Calu3 (cell line): Measurements from ENCODE around the gene NKX1-2. TPM values are rescaled to one million over a fixed set of nuclear protein-coding genes. Genes with fewer than 3 reads are reported as not detected.
A peak's percentile ranks its signal among the peaks of the same experiment; 100 is the strongest.

Experiments
- BruUV-seq: library from RNA; stranded (reverse); fragments of 400-500 nt; replicated peaks from 2 replicates; lab custom pipeline; 2021; lab: Mats Ljungman, UMichigan
- CTCF ChIA-PET: fragments of 300-600 bp; sonication (Branson Sonifier 250); formaldehyde crosslinking; loops from one replicate; lab custom pipeline; 2022; ENCODE audit warnings: antibody characterized with exemption; lab: Charles Lee
- DNase-seq: peaks from one replicate; pipeline ENCODE4 v3.0.0; 2022
- H3K27ac Mint-ChIP-seq: one replicate; pipeline ENCODE4 v1.8.0; 2022; ENCODE audit warnings: mixed read lengths; ENCODE audit not compliant: unreplicated experiment
- H3K27me3 Mint-ChIP-seq: one replicate; pipeline ENCODE4 v1.8.0; 2022; ENCODE audit warnings: mixed read lengths; ENCODE audit not compliant: unreplicated experiment
- H3K36me3 Mint-ChIP-seq: one replicate; pipeline ENCODE4 v1.8.0; 2022; ENCODE audit warnings: mild to moderate bottlenecking, moderate library complexity, mixed read lengths; ENCODE audit not compliant: insufficient read depth, unreplicated experiment
- H3K4me1 Mint-ChIP-seq: one replicate; pipeline ENCODE4 v1.8.0; 2022; ENCODE audit warnings: mild to moderate bottlenecking, low read depth, mixed read lengths; ENCODE audit not compliant: unreplicated experiment
- H3K4me3 Mint-ChIP-seq: one replicate; pipeline ENCODE4 v1.8.0; 2022; ENCODE audit warnings: mild to moderate bottlenecking, low read depth, moderate library complexity, mixed read lengths; ENCODE audit not compliant: unreplicated experiment
- H3K9me3 Mint-ChIP-seq: one replicate; pipeline ENCODE4 v1.8.0; 2022; ENCODE audit warnings: low read depth, mixed read lengths; ENCODE audit not compliant: unreplicated experiment
- CTCF ChIP-seq: fragments of 200-600 bp; IDR thresholded peaks from one replicate; pipeline ENCODE4 v1.8.0; 2022; ENCODE audit warnings: antibody characterized with exemption; ENCODE audit not compliant: unreplicated experiment
- intact Hi-C: fragments of 100-400 bp; cut with micrococcal nuclease; formaldehyde crosslinking; loops from one replicate; pipeline ENCODE4 v1.10.0; 2022; ENCODE audit not compliant: unreplicated experiment
- total RNA-seq: library from RNA; stranded (reverse); gene quantifications from 2 replicates; pipeline ENCODE4 v1.2.3, GENCODE V29; 2022

Gene NKX1-2
- total RNA-seq, 1 experiment from 2014 or later = not detected

DNA sequence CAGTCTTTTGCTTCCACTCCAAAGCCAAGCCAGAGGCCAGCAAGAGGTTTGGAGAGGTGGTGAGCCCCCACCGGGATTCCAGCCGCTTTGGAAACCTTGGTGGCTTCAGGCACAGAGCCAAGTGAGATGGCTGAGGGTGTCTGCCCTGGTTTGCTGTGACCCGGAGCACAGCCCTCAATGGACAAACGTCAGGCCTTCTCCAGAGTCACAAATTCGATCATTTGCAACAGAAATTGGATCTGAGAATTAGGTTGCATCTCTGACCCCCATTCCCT, 885 bp upstream of the NKX1-2 start:
- TF ChIP-seq CTCF = no peak
- CTCF ChIA-PET = no interaction called here
- BruUV-seq = no TSS peak
- Mint-ChIP-seq H3K4me1 (peaks cover 7% of the 10 kb centered on the region), H3K4me3 (no peak overlapping the region), H3K27me3 (peaks cover 87% of the 10 kb centered on the region), H3K27ac (no peak overlapping the region), H3K36me3 (no peaks in the 10 kb centered on the region), H3K9me3 (no peaks in the 10 kb centered on the region)
- DNase-seq = no peak
- intact Hi-C loops = no loop called here

DNA sequence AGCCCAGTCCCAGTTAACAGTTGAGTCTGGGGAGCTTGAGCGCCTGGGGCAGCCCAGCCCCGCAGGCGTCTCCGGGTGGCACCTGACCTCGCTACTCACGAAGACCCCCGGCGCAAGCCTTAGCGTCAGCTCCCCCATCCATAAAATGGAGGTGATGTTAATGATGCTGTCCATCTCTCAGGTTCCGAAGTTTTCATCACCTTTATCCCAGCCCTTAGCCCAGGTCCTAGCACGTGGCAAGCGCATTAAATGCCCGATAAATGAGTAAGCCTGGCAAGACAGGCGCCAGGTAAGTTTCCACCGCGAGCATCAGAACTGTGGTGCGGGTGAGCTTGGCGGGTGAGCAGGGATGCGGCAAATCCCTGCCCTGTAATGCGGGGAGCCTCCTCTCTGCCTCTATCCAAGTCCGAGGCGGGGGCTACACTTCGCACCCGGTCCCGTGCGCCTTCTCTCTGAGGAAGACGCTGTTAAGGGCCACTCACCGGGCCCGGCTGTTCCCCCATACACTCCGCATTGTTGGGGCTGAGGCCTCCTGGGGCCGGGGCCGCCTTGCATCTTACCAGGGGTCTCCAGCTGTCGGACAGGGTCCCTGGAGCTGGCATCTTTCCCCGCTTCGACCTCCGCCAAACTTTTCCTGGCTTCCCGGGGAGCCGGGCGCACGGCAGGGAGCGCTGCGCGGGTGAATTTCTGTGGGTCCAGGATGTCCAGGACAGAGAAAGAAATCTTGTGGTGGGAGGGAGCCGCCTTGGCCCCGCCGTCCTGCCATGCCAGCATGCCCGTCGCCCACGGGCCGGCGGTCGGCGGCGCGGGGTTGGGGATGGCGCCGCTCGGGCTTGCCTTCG, 444 bp downstream of the NKX1-2 start:
- no peaks in the 10 kb centered on the region for H3K9me3 Mint-ChIP-seq
- no peak for TF ChIP-seq CTCF
- peaks cover 7% of the 10 kb centered on the region for H3K4me1 Mint-ChIP-seq
- no peaks in the 10 kb centered on the region for H3K36me3 Mint-ChIP-seq
- peaks cover 87% of the 10 kb centered on the region for H3K27me3 Mint-ChIP-seq
- DNase-seq = no peak
- H3K27ac Mint-ChIP-seq = no peak overlapping the region
- H3K4me3 Mint-ChIP-seq = peak overlapping the region; percentile 48
- CTCF ChIA-PET = interaction anchor here (0.7 kb wide), 1 partner anchor 59 kb away, joined by 4 read pairs; no protein-coding TSS in a partner anchor
- BruUV-seq = no TSS peak
- intact Hi-C loops = no loop called here

DNA sequence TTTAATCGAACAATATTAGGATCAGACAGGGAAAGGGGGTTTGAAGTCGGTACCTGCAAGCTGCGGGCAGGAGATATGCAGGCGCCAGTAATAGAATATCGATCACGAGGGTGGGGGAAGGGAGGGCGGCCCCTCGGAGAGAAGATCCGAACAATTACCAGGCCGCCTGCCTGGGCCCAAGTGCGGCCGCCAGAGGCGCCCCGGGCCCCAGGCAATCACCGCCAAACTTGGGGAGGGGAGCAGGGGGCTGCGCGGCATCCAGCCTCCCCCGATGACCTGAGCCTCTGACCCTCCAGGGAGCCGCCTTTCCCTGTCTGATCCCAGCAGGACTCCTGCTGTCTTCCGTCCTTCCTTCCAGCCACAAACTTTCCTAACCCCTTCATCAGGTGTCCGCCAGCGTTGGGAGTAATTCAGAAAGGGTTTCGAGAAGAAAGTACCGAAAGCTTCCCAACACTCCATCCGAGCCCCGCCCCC, 1.1 kb downstream of the NKX1-2 start:
- no peak for TF ChIP-seq CTCF
- no peak overlapping the region for H3K27ac Mint-ChIP-seq
- no peaks in the 10 kb centered on the region for H3K9me3 Mint-ChIP-seq
- no TSS peak for BruUV-seq
- CTCF ChIA-PET = no interaction called here
- DNase-seq = no peak
- H3K36me3 Mint-ChIP-seq = no peaks in the 10 kb centered on the region
- H3K4me3 Mint-ChIP-seq = peak overlapping the region; percentile 48
- intact Hi-C loops = no loop called here
- peaks cover 7% of the 10 kb centered on the region for H3K4me1 Mint-ChIP-seq
- H3K27me3 Mint-ChIP-seq = peaks cover 84% of the 10 kb centered on the region

DNA sequence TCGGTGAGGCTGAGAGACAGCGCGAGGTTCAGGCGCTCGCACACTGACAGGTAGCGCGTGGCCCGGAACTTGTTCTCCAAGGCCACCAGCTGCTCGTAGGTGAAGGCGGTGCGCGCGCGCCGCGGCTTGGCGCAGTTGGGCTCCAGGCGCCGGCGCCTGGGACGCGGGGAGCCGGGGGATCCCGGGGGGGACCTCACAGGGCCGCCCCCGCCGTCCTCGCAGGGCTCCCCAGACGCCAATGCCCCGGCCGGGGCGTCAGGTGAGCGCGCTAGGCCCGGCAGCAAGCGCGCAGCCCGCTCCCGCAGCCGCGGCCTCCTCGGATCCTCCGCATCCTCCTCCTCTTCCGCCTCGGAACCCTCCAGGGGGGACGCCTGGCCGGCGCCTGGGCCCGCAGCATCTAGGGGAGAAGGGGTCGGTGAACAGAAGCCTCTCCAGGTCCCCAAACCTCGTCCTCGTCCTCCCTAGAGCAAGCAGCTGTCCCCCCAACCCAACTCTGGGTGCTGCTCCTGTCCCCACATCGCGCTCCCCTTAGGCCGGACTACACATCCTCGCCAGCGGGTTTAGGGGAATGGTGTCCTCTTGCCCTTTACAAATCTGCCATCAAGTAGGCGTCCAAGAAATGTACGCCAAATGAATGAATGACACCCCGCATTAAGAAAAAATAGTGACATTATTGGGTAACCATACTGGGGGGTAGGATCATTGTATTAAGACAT, 1.9 kb downstream of the NKX1-2 start:
- H3K4me1 Mint-ChIP-seq = peaks cover 7% of the 10 kb centered on the region
- CTCF ChIA-PET = no interaction called here
- DNase-seq = no peak
- no TSS peak for BruUV-seq
- peak overlapping the region; percentile 48 for H3K4me3 Mint-ChIP-seq
- no peaks in the 10 kb centered on the region for H3K36me3 Mint-ChIP-seq
- intact Hi-C loops = no loop called here
- H3K27me3 Mint-ChIP-seq = peaks cover 79% of the 10 kb centered on the region
- no peaks in the 10 kb centered on the region for H3K9me3 Mint-ChIP-seq
- no peak for TF ChIP-seq CTCF
- H3K27ac Mint-ChIP-seq = no peak overlapping the region
